H1 (cell line): ENCODE data around the gene L3HYPDH. TPM values are rescaled to one million over a fixed set of nuclear protein-coding genes. Genes with fewer than 3 reads are reported as not detected.

ENCODE experiments used
- ASH2L ChIP-seq: fragments of 200-600, 300-600 bp; sonication (generic); IDR thresholded peaks from one replicate; pipeline ENCODE4 v1.7.1; 2017; ENCODE audit warnings: low read length
- ATF2 ChIP-seq: IDR thresholded peaks from 2 replicates; pipeline ENCODE4 v1.6.1; 2012; ENCODE audit warnings: low read length, inconsistent platforms
- CHD7 ChIP-seq: fragments of 300-600 bp; sonication (generic); IDR thresholded peaks from 2 replicates; pipeline ENCODE4 v1.7.1; 2012; ENCODE audit warnings: low read length, moderate library complexity, mild to moderate bottlenecking, inconsistent platforms; ENCODE audit not compliant: insufficient replicate concordance
- CTBP2 ChIP-seq: IDR thresholded peaks from 2 replicates; pipeline ENCODE4 v1.7.0; 2011; ENCODE audit warnings: borderline replicate concordance, mild to moderate bottlenecking, moderate library complexity, mixed read lengths, low read length; ENCODE audit not compliant: insufficient read depth, insufficient read length
- EZH2 ChIP-seq: fragments of 200-600 bp; sonication (generic); IDR thresholded peaks from 2 replicates; pipeline ENCODE4 v1.7.1; 2012; ENCODE audit warnings: low read depth, mild to moderate bottlenecking, moderate library complexity, low read length, inconsistent platforms; ENCODE audit not compliant: severe bottlenecking
- MAX ChIP-seq: IDR thresholded peaks from 2 replicates; pipeline ENCODE4 v1.6.1; 2012; ENCODE audit warnings: inconsistent platforms
- PHF8 ChIP-seq: fragments of 200-600 bp; sonication (generic); conservative IDR thresholded peaks from 2 replicates; pipeline ENCODE4 v1.7.1; 2012; ENCODE audit warnings: low read depth, mild to moderate bottlenecking, inconsistent platforms, low read length, moderate library complexity
- RNF2 ChIP-seq: fragments of 200-900, 300-1000 bp; sonication (generic); IDR thresholded peaks from 2 replicates; pipeline ENCODE4 v1.7.1; 2016; ENCODE audit warnings: borderline replicate concordance, low read depth, mild to moderate bottlenecking, antibody characterized with exemption, low read length; ENCODE audit not compliant: poor library complexity, severe bottlenecking; ENCODE audit errors: missing control alignments
- TCF12 ChIP-seq: IDR thresholded peaks from 2 replicates; pipeline ENCODE4 v1.6.1; 2011; ENCODE audit warnings: low read depth, mild to moderate bottlenecking, low read length
- polyA plus RNA-seq, 7 experiments: library from polyadenylated mRNA; depleted of rRNA in 3 of 7; stranded (reverse) in 5 of 7; unstranded in 2 of 7; fragments of >200 nt in 5 of 7; fragments of 200-250 nt in 2 of 7; gene quantifications; 1 replicate in 5 of 7; 2 replicates in 1 of 7; 4 replicates in 1 of 7; pipeline versions ENCODE4 v1.2.1 to v1.2.3, GENCODE V29; 2011 to 2013; ENCODE audit warnings: missing spikeins in 2 of 7, mixed read lengths in 2 of 7
- total RNA-seq: library from RNA; stranded (reverse); fragmentation: NEBNext Ultra II Directional; extraction: Animal tissue kit (Norgen Biotek cat#: 25700); gene quantifications from 2 replicates; pipeline ENCODE4 v1.2.1, GENCODE V29; 2021

L3HYPDH gene
- total and polyA plus RNA-seq, 2 of the 8 experiments (the other 6 are each of a cell fraction or from before 2014, with no cell fraction given), result 11.2 to 15.8 TPM

GRCh38 chr14:59500732-59501131 lies 16.5 kb upstream of the L3HYPDH start (continued):
- no peak for TF ChIP-seq CHD7
- TF ChIP-seq PHF8, result no peak
- no peak for TF ChIP-seq CTBP2
- TF ChIP-seq TCF12, result no peak
- no peak for TF ChIP-seq ASH2L
- TF ChIP-seq ATF2, result no peak
- TF ChIP-seq MAX, result no peak
- no peak for TF ChIP-seq EZH2
- no peak for TF ChIP-seq RNF2
